GM19025 (cell line): ENCODE data around the gene PLAAT1.

Experiments used
- ATAC-seq: cut with Tn5 transposase; IDR thresholded peaks from one replicate; pipeline ENCODE4 v1.9.1; 2021; ENCODE audit warnings: mild to moderate bottlenecking, low read depth, moderate library complexity; ENCODE audit not compliant: unreplicated experiment

PLAAT1 gene

GRCh38 chr3:193240850-193241706, at the start of gene PLAAT1:
Gene PLAAT1 (plus strand): TSS chr3:193241222. CDS start chr3:193255651, 14,429 bp downstream.
- peak; percentile 77 for ATAC-seq

- no peak for ATAC-seq
These were observed 46.7 kb upstream of the PLAAT1 start for GRCh38 chr3:193194371-193194770.

- ATAC-seq: no peak
These were observed 44.3 kb upstream of the PLAAT1 start for GRCh38 chr3:193196746-193197145.

GRCh38 chr3:193207290-193208273, 33.4 kb upstream of the PLAAT1 start:
- no peak for ATAC-seq

GRCh38 chr3:193210618-193211017, 30.4 kb upstream of the PLAAT1 start:
- ATAC-seq: no peak

- no peak for ATAC-seq
These were observed 29.8 kb upstream of the PLAAT1 start for GRCh38 chr3:193211173-193211572.

- no peak for ATAC-seq
These were observed 29.0 kb upstream of the PLAAT1 start for GRCh38 chr3:193211984-193212383.

GRCh38 chr3:193212844-193213243, 28.2 kb upstream of the PLAAT1 start:
- ATAC-seq: no peak

GRCh38 chr3:193214445-193214844, 26.6 kb upstream of the PLAAT1 start:
- ATAC-seq: no peak

GRCh38 chr3:193225302-193226125, 15.5 kb upstream of the PLAAT1 start:
- no peak for ATAC-seq

GRCh38 chr3:193228206-193228605, 12.8 kb upstream of the PLAAT1 start:
- no peak for ATAC-seq

GRCh38 chr3:193229851-193230420, 11.1 kb upstream of the PLAAT1 start:
- no peak for ATAC-seq

GRCh38 chr3:193230610-193231009, 10.4 kb upstream of the PLAAT1 start:
- no peak for ATAC-seq

- ATAC-seq: no peak
These were observed 9.8 kb upstream of the PLAAT1 start for GRCh38 chr3:193231201-193231600.

GRCh38 chr3:193236599-193236998, 4.4 kb upstream of the PLAAT1 start:
- no peak for ATAC-seq

- ATAC-seq: no peak
These were observed 4.0 kb upstream of the PLAAT1 start for GRCh38 chr3:193237030-193237429.

- no peak for ATAC-seq
These were observed 579 bp upstream of the PLAAT1 start for GRCh38 chr3:193240436-193240849.

- no peak for ATAC-seq
These were observed 694 bp downstream of the PLAAT1 start for GRCh38 chr3:193241716-193242115.

- ATAC-seq: no peak
These were observed 2.5 kb downstream of the PLAAT1 start for GRCh38 chr3:193243571-193243970.
